Posterior vena cava (tissue), 2 donors: Measurements from ENCODE around the gene THAP8. TPM values are rescaled to one million over a fixed set of nuclear protein-coding genes. Genes with fewer than 3 reads are reported as not detected.

ENCODE experiments used
- DNase-seq: peaks from one replicate; pipeline ENCODE4 v3.0.0-alpha.2; 2020; ENCODE audit warnings: low spot score
- intact Hi-C, 2 donors: fragments of 100-400 bp; cut with DNase I; formaldehyde crosslinking; loops; one replicate each; pipeline versions ENCODE4 v1.14.1 to v1.14.2; 2022 to 2023
- total RNA-seq, 2 donors: library from RNA; stranded (reverse); fragmentation: NEBNext Ultra II Directional; extraction: Animal tissue kit (Norgen Biotek cat#: 25700); gene quantifications; one replicate each; pipeline ENCODE4 v1.2.1, GENCODE V29; 2021
- donor health status: DM: yes; HTN: yes; CAD: no.
- donor health status: DM: yes; HTN: yes; CAD: no.

Gene THAP8
- total RNA-seq, 2 donors from 2014 or later: 2.9 to 3.7 TPM

- intact Hi-C loops: no loop called here
- DNase-seq: no peak
These were observed 45.6 kb downstream of the THAP8 start, which contains the start of gene SYNE4 for GRCh38 chr19:36008336-36008978. Gene SYNE4 (minus strand): TSS chr19:36008813. CDS start chr19:36008681, 132 bp downstream.

GRCh38 chr19:36006955-36007354 is 47.1 kb downstream of the THAP8 start:
- intact Hi-C loops: no loop called here
- no peak for DNase-seq

GRCh38 chr19:36003284-36003683 is 50.8 kb downstream of the THAP8 start:
- no peak for DNase-seq
- intact Hi-C loops: no loop called here

- intact Hi-C loops: no loop called here
- DNase-seq: no peak
These were observed 52.5 kb downstream of the THAP8 start for GRCh38 chr19:36001605-36002004.

- intact Hi-C loops: no loop called here
- no peak for DNase-seq
These were observed 57.3 kb downstream of the THAP8 start for GRCh38 chr19:35996777-35997176.

- DNase-seq: peak; percentile 99
- intact Hi-C loops: no loop called here
These were observed 58.8 kb downstream of the THAP8 start, which contains the start of gene SDHAF1 for GRCh38 chr19:35995048-35995993. Gene SDHAF1 (plus strand): TSS chr19:35995188. CDS start chr19:35995275, 87 bp downstream.

- intact Hi-C loops: no loop called here
- DNase-seq: no peak
These were observed 60.0 kb downstream of the THAP8 start for GRCh38 chr19:35993923-35994598.

GRCh38 chr19:35992907-35993765 is 60.9 kb downstream of the THAP8 start:
- intact Hi-C loops: no loop called here

GRCh38 chr19:35991731-35992450 is 62.2 kb downstream of the THAP8 start:
- intact Hi-C loops: no loop called here

More at GRCh38 chr19:35992907-35993765, 60.9 kb downstream of the THAP8 start:
- no peak for DNase-seq

GRCh38 chr19:35990771-35991730 is 63.0 kb downstream of the THAP8 start:
- no peak for DNase-seq
- intact Hi-C loops: no loop called here

More at GRCh38 chr19:35991731-35992450, 62.2 kb downstream of the THAP8 start:
- DNase-seq: no peak

- no peak for DNase-seq
- intact Hi-C loops: no loop called here
These were observed 63.9 kb downstream of the THAP8 start for GRCh38 chr19:35990156-35990555.

- intact Hi-C loops: no loop called here
- DNase-seq: no peak
These were observed 65.3 kb downstream of the THAP8 start for GRCh38 chr19:35988824-35989223.

- DNase-seq: no peak
- intact Hi-C loops: no loop called here
These were observed 66.6 kb downstream of the THAP8 start for GRCh38 chr19:35987571-35987896.

- no peak for DNase-seq
- intact Hi-C loops: no loop called here
These were observed 67.2 kb downstream of the THAP8 start for GRCh38 chr19:35986664-35987570.

GRCh38 chr19:35986111-35986510 is 68.0 kb downstream of the THAP8 start:
- no peak for DNase-seq
- intact Hi-C loops: no loop called here
